Mesothelial cell of epicardium (in vitro differentiated cells): Measurements from ENCODE around the gene SAP30BP. TPM values are rescaled to one million over a fixed set of nuclear protein-coding genes. Genes with fewer than 3 reads are reported as not detected.

Experiments used
- DNase-seq, 2 experiments: peaks; one replicate each; pipeline ENCODE4 v3.0.0; 2021; ENCODE audit warnings: low spot score in 2 of 2; ENCODE audit not compliant: unreplicated experiment in 2 of 2
- H3K27ac Mint-ChIP-seq: 2 replicates; pipeline ENCODE4 v1.8.0; 2021; ENCODE audit warnings: mixed read lengths
- H3K27me3 Mint-ChIP-seq: 2 replicates; pipeline ENCODE4 v1.8.0; 2021; ENCODE audit warnings: low read depth, mixed read lengths
- H3K36me3 Mint-ChIP-seq: 2 replicates; pipeline ENCODE4 v1.8.0; 2021; ENCODE audit warnings: mixed read lengths
- H3K4me1 Mint-ChIP-seq: 2 replicates; pipeline ENCODE4 v1.8.0; 2021; ENCODE audit warnings: mixed read lengths
- H3K4me3 Mint-ChIP-seq: 2 replicates; pipeline ENCODE4 v1.8.0; 2021; ENCODE audit warnings: mild to moderate bottlenecking, moderate library complexity, mixed read lengths
- H3K9me3 Mint-ChIP-seq: 2 replicates; pipeline ENCODE4 v1.8.0; 2021; ENCODE audit warnings: mixed read lengths
- CTCF ChIP-seq: fragments of 200-600 bp; sonication (generic); IDR thresholded peaks from one replicate; pipeline ENCODE4 v1.5.0; 2021; ENCODE audit warnings: antibody characterized with exemption; ENCODE audit not compliant: unreplicated experiment
- total RNA-seq: library from RNA; stranded (reverse); gene quantifications from 3 replicates; pipeline ENCODE4 v1.2.1, GENCODE V29; 2021

The SAP30BP gene
- total RNA-seq, 1 donor from 2014 or later: 96.0 TPM

DNA sequence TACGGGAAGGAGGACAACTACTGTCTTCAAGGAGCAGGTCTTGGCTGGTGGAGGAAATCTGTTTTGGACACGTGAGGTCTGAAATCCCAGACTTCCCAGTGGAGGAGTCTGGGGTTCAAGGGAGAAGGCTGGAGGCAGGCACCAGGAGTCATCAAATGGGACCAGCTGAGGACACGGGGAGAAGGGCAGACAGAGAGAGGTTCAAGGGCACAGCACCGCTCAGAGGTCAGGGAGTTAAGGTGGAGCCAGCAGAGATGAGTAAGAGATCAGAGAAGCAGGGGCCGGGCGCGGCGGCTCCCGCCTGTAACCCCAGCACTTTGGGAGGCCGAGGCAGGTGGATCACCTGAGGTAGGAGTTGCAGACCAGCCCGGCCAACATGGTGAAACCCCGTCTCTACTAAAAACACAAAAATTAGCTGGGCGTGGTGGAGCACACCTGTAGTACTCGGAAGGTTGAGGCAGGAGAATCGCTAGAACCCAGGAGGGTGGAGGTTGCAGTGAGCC lies 44.3 kb upstream of the SAP30BP start:
- Mint-ChIP-seq H3K9me3 (no peaks in the 10 kb centered on the region), H3K27ac (no peak overlapping the region), H3K36me3 (peaks cover 2% of the 10 kb centered on the region), H3K27me3 (no peaks in the 10 kb centered on the region), H3K4me1 (peaks cover 6% of the 10 kb centered on the region), H3K4me3 (no peak overlapping the region)
- no peak for DNase-seq
- TF ChIP-seq CTCF: no peak

GRCh38 chr17:75623386-75623785 lies 43.8 kb upstream of the SAP30BP start:
- TF ChIP-seq CTCF: no peak
- no peaks in the 10 kb centered on the region for H3K27me3 Mint-ChIP-seq
- no peak overlapping the region for H3K4me3 Mint-ChIP-seq
- H3K9me3 Mint-ChIP-seq: no peaks in the 10 kb centered on the region
- no peak for DNase-seq
- H3K27ac Mint-ChIP-seq: no peak overlapping the region
- H3K36me3 Mint-ChIP-seq: peaks cover 2% of the 10 kb centered on the region
- H3K4me1 Mint-ChIP-seq: peaks cover 6% of the 10 kb centered on the region

- no peaks in the 10 kb centered on the region for H3K27me3 Mint-ChIP-seq
- no peak overlapping the region for H3K4me3 Mint-ChIP-seq
- H3K9me3 Mint-ChIP-seq: no peaks in the 10 kb centered on the region
- peaks cover 2% of the 10 kb centered on the region for H3K36me3 Mint-ChIP-seq
- no peak overlapping the region for H3K27ac Mint-ChIP-seq
- H3K4me1 Mint-ChIP-seq: peaks cover 6% of the 10 kb centered on the region
- no peak for DNase-seq
- no peak for TF ChIP-seq CTCF
Observed at GRCh38 chr17:75624021-75624420, 43.1 kb upstream of the SAP30BP start.

DNA sequence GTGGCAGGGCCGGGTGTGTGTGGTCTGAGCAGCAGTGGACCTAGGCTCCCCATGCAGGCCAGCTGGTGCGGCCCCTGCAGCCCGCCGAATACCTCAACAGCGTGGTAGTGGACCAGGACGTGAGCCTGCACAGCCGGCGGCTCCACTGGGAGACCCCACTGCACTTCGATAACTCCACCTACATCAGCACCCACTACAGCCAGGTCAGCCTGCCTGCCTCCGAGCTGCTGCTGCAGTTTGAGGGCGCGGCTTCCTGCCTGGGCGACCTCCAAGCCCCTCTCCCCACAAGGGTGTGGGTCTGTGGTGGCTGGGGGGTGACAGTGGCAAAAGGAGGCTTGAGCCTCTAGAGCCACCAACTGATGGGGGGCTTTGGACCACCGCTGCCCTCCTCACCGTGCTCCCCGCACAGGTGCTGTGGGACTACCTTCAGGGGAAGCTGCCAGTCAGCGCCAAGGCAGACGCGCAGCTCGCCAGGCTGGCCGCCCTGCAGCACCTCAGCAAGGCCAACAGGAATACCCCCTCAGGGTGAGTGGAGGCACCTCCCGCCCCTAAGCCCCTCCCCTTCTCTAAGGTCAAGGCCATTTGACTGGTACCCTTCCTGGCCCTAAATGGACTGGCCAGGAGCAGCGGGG lies 42.3 kb upstream of the SAP30BP start:
- H3K27ac Mint-ChIP-seq: no peak overlapping the region
- H3K4me3 Mint-ChIP-seq: no peak overlapping the region
- no peak for TF ChIP-seq CTCF
- peaks cover 2% of the 10 kb centered on the region for H3K36me3 Mint-ChIP-seq
- DNase-seq: no peak
- no peaks in the 10 kb centered on the region for H3K9me3 Mint-ChIP-seq
- peaks cover 6% of the 10 kb centered on the region for H3K4me1 Mint-ChIP-seq
- no peaks in the 10 kb centered on the region for H3K27me3 Mint-ChIP-seq

GRCh38 chr17:75625813-75626486 lies 41.2 kb upstream of the SAP30BP start:
- no peaks in the 10 kb centered on the region for H3K27me3 Mint-ChIP-seq
- no peaks in the 10 kb centered on the region for H3K9me3 Mint-ChIP-seq
- peak; percentile 70 for TF ChIP-seq CTCF
- H3K36me3 Mint-ChIP-seq: peaks cover 2% of the 10 kb centered on the region
- H3K27ac Mint-ChIP-seq: no peak overlapping the region
- peaks cover 6% of the 10 kb centered on the region for H3K4me1 Mint-ChIP-seq
- H3K4me3 Mint-ChIP-seq: no peak overlapping the region
- DNase-seq: no peak
